Measurements from ENCODE around the gene EFNA4. TPM values are rescaled to one million over a fixed set of nuclear protein-coding genes. Genes with fewer than 3 reads are reported as not detected.
A peak's percentile ranks its signal among the peaks of the same experiment; 100 is the strongest.

EFNA4 gene
- total RNA-seq, 1 experiment from 2014 or later: 36.7 TPM

DNA sequence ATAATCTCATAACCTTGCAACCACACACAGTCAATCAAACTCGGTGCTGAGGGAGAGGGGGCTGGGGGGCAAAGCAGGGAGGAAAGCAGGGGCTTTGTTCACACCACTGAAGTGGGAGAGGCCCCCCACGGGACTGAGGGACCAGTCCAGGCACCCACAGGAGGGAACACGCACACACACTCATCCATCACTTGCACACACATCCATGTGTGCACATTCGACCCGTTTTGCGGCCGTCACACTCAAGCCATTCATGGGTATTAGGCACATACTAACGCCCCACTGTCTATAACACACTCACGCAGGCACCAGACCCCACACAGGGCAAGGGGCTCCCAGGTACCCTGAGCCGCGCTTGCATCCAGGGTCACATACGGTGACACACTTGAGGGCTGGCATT, 29.1 kb downstream of the EFNA4 start:
- no peaks in the 10 kb centered on the region for H3K9me3 ChIP-seq (ENCODE audit: low read length)
- no peak overlapping the region for H3K4me3 ChIP-seq (ENCODE audit: low read length)
- ATAC-seq (no peak), DNase-seq (no peak)
- H3K9me2 ChIP-seq (replicated peaks; ENCODE audit: low read length): no peaks in the 10 kb centered on the region
- no peak overlapping the region for H3K9ac ChIP-seq (ENCODE audit: low read length)
- H3K27ac ChIP-seq (ENCODE audit: low read length): no peak overlapping the region
- H3K4me2 ChIP-seq (ENCODE audit: low read length): no peak overlapping the region
- no peak for TF ChIP-seq EZH2phosphoT487 (IDR thresholded peaks at IDR 0.05; ENCODE audit: borderline replicate concordance, low read length)
- no peak for TF ChIP-seq EZH2 (IDR thresholded peaks at IDR 0.05; ENCODE audit: low read length, unreplicated experiment)
- TF ChIP-seq, protein P1, sequence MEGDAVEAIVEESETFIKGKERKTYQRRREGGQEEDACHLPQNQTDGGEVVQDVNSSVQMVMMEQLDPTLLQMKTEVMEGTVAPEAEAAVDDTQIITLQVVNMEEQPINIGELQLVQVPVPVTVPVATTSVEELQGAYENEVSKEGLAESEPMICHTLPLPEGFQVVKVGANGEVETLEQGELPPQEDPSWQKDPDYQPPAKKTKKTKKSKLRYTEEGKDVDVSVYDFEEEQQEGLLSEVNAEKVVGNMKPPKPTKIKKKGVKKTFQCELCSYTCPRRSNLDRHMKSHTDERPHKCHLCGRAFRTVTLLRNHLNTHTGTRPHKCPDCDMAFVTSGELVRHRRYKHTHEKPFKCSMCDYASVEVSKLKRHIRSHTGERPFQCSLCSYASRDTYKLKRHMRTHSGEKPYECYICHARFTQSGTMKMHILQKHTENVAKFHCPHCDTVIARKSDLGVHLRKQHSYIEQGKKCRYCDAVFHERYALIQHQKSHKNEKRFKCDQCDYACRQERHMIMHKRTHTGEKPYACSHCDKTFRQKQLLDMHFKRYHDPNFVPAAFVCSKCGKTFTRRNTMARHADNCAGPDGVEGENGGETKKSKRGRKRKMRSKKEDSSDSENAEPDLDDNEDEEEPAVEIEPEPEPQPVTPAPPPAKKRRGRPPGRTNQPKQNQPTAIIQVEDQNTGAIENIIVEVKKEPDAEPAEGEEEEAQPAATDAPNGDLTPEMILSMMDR (conservative IDR thresholded peaks at IDR 0.05; ENCODE audit: low read depth, low read length): no peak
- H3K79me2 ChIP-seq (ENCODE audit: low read length): no peaks in the 10 kb centered on the region
- no peaks in the 10 kb centered on the region for H3K27me3 ChIP-seq (ENCODE audit: low read length)
- no peaks in the 10 kb centered on the region for H4K20me1 ChIP-seq (ENCODE audit: low read length)
- H3F3A ChIP-seq (ENCODE audit: low read length, unreplicated experiment): no peaks in the 10 kb centered on the region
- intact Hi-C loops (cut with micrococcal nuclease): no loop called here
- POLR2A ChIA-PET (ENCODE audit: unreplicated experiment): no interaction called here
- CTCF ChIA-PET: interaction anchor here (0.6 to 2.0 kb wide), 2 partner anchors 37 to 459 kb away, joined by 3 to 14 read pairs; no protein-coding TSS in a partner anchor
- H2AFZ ChIP-seq (ENCODE audit: low read length): no peak overlapping the region
- peaks cover 9% of the 10 kb centered on the region for H3K4me1 ChIP-seq (ENCODE audit: insufficient read depth, low read length)
- BruUV-seq (replicated peaks): no TSS peak
- no peaks in the 10 kb centered on the region for H3K36me3 ChIP-seq (ENCODE audit: low read depth, low read length)

DNA sequence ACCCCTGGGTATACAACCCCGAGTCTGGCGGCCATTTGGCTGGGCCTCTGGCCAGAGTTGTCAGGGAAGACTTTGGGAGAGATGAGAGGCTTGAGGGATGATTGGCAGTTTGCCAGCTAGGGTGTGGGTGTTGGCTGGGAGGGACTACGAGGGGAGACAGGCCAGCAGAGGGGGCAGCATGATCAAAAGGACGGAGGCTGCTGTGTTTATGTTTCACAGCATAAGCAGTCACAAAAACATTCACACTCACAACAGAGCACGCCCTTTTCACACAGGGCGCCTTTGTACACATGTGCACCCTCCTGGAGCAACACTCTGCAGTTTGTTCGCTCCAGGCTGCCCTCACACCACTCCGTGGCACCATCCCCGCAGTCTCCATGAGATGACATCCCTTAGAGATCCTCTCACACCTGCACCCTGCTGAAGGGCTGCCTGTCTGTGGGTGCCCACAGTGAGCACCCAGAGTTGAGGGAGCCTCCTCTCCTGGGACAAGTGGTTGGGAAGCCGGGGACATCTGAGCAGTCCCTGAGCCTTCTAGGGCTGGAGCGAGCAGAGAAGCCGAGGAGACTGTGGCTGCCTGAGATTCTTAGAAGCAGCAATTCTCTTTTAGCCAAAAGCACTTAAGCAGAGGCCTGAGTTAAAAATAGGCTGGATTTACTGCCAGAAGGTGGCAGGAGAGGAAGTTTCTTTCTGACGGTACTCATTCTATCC, 30.5 kb downstream of the EFNA4 start:
- no TSS peak for BruUV-seq (replicated peaks)
- no peak overlapping the region for H3K4me3 ChIP-seq (ENCODE audit: low read length)
- peak overlapping the region; percentile 25; the same call in 1 of the 2 replicates for H3K4me2 ChIP-seq (ENCODE audit: low read length)
- CTCF ChIA-PET: interaction anchor here (1.3 to 1.9 kb wide), 2 partner anchors 41 to 73 kb away, joined by 3 to 12 read pairs; no protein-coding TSS in a partner anchor
- H3K9ac ChIP-seq (ENCODE audit: low read length): no peak overlapping the region
- H3K79me2 ChIP-seq (ENCODE audit: low read length): no peaks in the 10 kb centered on the region
- DNase-seq (peak; percentile 78), ATAC-seq (peak; percentile 79)
- no peaks in the 10 kb centered on the region for H3K9me2 ChIP-seq (replicated peaks; ENCODE audit: low read length)
- intact Hi-C loops (cut with micrococcal nuclease): loop anchor here (1.0 kb wide), 2 partner anchors 29 to 41 kb away; partner anchors contain the start of gene SLC50A1
- no peaks in the 10 kb centered on the region for H3K9me3 ChIP-seq (ENCODE audit: low read length)
- peaks cover 9% of the 10 kb centered on the region for H3K4me1 ChIP-seq (ENCODE audit: insufficient read depth, low read length)
- POLR2A ChIA-PET (ENCODE audit: unreplicated experiment): no interaction called here
- peak overlapping the region; percentile 57 for H2AFZ ChIP-seq (ENCODE audit: low read length)
- H3K36me3 ChIP-seq (ENCODE audit: low read depth, low read length): no peaks in the 10 kb centered on the region
- H3K27ac ChIP-seq (ENCODE audit: low read length): no peak overlapping the region
- no peaks in the 10 kb centered on the region for H3F3A ChIP-seq (ENCODE audit: low read length, unreplicated experiment)
- no peak for TF ChIP-seq EZH2phosphoT487 (IDR thresholded peaks at IDR 0.05; ENCODE audit: borderline replicate concordance, low read length)
- TF ChIP-seq, protein P1 (conservative IDR thresholded peaks at IDR 0.05; ENCODE audit: low read depth, low read length): peak; percentile 79
- no peaks in the 10 kb centered on the region for H3K27me3 ChIP-seq (ENCODE audit: low read length)
- no peaks in the 10 kb centered on the region for H4K20me1 ChIP-seq (ENCODE audit: low read length)

DNA sequence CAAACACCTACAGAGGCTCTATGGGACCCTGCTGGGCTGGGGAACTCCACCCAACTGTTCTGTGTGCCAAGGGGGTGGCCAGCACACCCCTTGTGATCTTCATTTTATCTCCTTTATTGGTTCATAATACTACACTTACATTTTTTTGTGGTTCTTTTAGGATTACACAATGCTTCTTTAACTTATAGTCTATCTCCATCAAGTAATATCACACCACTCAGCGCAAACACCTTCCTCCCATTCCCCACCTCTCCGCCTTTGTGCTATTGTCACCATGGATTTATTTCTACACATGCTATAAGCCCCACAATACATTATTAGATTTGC, 31.0 kb downstream of the EFNA4 start:
- H3K79me2 ChIP-seq (ENCODE audit: low read length): no peaks in the 10 kb centered on the region
- no peak overlapping the region for H3K4me3 ChIP-seq (ENCODE audit: low read length)
- no peaks in the 10 kb centered on the region for H3K36me3 ChIP-seq (ENCODE audit: low read depth, low read length)
- POLR2A ChIA-PET (ENCODE audit: unreplicated experiment): no interaction called here
- no peaks in the 10 kb centered on the region for H3F3A ChIP-seq (ENCODE audit: low read length, unreplicated experiment)
- no peaks in the 10 kb centered on the region for H3K27me3 ChIP-seq (ENCODE audit: low read length)
- ATAC-seq (no peak), DNase-seq (no peak)
- BruUV-seq (replicated peaks): no TSS peak
- H3K4me1 ChIP-seq (ENCODE audit: insufficient read depth, low read length): peaks cover 9% of the 10 kb centered on the region
- TF ChIP-seq, protein P1 (conservative IDR thresholded peaks at IDR 0.05; ENCODE audit: low read depth, low read length): no peak
- TF ChIP-seq EZH2phosphoT487 (IDR thresholded peaks at IDR 0.05; ENCODE audit: borderline replicate concordance, low read length) (no peak), EZH2 (IDR thresholded peaks at IDR 0.05; ENCODE audit: low read length, unreplicated experiment) (no peak)
- intact Hi-C loops (cut with micrococcal nuclease): loop anchor here (1.0 kb wide), 2 partner anchors 29 to 41 kb away; partner anchors contain the start of gene SLC50A1
- H2AFZ ChIP-seq (ENCODE audit: low read length): no peak overlapping the region
- H3K27ac ChIP-seq (ENCODE audit: low read length): no peak overlapping the region
- no peak overlapping the region for H3K4me2 ChIP-seq (ENCODE audit: low read length)
- H4K20me1 ChIP-seq (ENCODE audit: low read length): no peaks in the 10 kb centered on the region
- no peaks in the 10 kb centered on the region for H3K9me3 ChIP-seq (ENCODE audit: low read length)
- CTCF ChIA-PET: interaction anchor here (1.2 to 1.9 kb wide), 3 partner anchors 41 to 78 kb away, joined by 3 to 12 read pairs (median 10); partner anchors contain the start of gene KRTCAP2
- H3K9ac ChIP-seq (ENCODE audit: low read length): no peak overlapping the region
- no peaks in the 10 kb centered on the region for H3K9me2 ChIP-seq (replicated peaks; ENCODE audit: low read length)

All from PC-3 (cell line).